NB4 (cell line): Measurements from ENCODE around the gene SLC19A1.

ENCODE experiments used
- DNase-seq: peaks from one replicate; pipeline ENCODE4 v3.0.0; 2010; ENCODE audit warnings: low read depth
- H3K4me3 ChIP-seq: one replicate; pipeline ENCODE4 v1.5.1; 2011; ENCODE audit warnings: mild to moderate bottlenecking, low read depth, low read length, moderate library complexity
- CTCF ChIP-seq: IDR thresholded peaks from one replicate; pipeline ENCODE4 v1.5.1; 2012; ENCODE audit warnings: low read depth, low read length
- MYC ChIP-seq: IDR thresholded peaks from 2 replicates; pipeline ENCODE4 v1.6.1; 2011; ENCODE audit warnings: low read depth, low read length
- POLR2A ChIP-seq: IDR thresholded peaks from 2 replicates; pipeline ENCODE4 v1.6.1; 2011; ENCODE audit warnings: mild to moderate bottlenecking; ENCODE audit not compliant: insufficient read length; ENCODE audit errors: extremely low read depth
- TF ChIP-seq, protein P1 (sequence below): IDR thresholded peaks from 2 replicates; pipeline ENCODE4 v1.6.1; 2011; ENCODE audit warnings: low read depth, low read length

The SLC19A1 gene

GRCh38 chr21:45458281-45459170 is 83.7 kb downstream of the SLC19A1 start:
- TF ChIP-seq CTCF (no peak), POLR2A (no peak), MYC (no peak)
- TF ChIP-seq, protein P1, sequence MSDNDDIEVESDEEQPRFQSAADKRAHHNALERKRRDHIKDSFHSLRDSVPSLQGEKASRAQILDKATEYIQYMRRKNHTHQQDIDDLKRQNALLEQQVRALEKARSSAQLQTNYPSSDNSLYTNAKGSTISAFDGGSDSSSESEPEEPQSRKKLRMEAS, result no peak
- DNase-seq, result no peak

DNA sequence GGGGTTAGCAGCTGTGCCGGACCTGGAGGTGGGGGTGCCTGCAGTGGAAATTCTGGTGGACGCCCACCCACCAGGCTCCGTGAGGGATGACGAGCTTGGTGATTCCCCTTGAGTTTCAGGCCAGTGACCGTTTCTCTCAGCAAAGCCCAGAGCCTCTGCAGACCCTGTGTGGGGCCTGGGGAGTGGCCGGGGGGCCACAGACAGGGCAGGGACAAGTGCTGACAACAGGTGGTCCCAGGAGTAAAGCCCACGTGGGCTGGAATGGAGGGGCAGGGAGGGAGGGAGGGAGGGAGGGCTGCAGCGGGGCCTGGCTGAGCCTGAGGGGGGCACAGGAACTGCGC is 84.4 kb downstream of the SLC19A1 start:
- no peak for DNase-seq
- no peak for TF ChIP-seq MYC
- TF ChIP-seq POLR2A, result no peak
- TF ChIP-seq CTCF, result no peak
- TF ChIP-seq, protein P1, result no peak
- H3K4me3 ChIP-seq, result no peak overlapping the region

More at GRCh38 chr21:45458281-45459170, 83.7 kb downstream of the SLC19A1 start:
- no peak overlapping the region for H3K4me3 ChIP-seq

- TF ChIP-seq, protein P1, result no peak
- TF ChIP-seq CTCF (no peak), POLR2A (no peak), MYC (no peak)
- no peak for DNase-seq
These were observed 84.9 kb downstream of the SLC19A1 start for GRCh38 chr21:45457161-45457831.

GRCh38 chr21:45456584-45457160 is 85.6 kb downstream of the SLC19A1 start:
- H3K4me3 ChIP-seq, result no peak overlapping the region
- TF ChIP-seq CTCF (no peak), MYC (no peak), POLR2A (no peak)
- TF ChIP-seq, protein P1, result no peak
- DNase-seq, result no peak

More at GRCh38 chr21:45457161-45457831, 84.9 kb downstream of the SLC19A1 start:
- no peak overlapping the region for H3K4me3 ChIP-seq

DNA sequence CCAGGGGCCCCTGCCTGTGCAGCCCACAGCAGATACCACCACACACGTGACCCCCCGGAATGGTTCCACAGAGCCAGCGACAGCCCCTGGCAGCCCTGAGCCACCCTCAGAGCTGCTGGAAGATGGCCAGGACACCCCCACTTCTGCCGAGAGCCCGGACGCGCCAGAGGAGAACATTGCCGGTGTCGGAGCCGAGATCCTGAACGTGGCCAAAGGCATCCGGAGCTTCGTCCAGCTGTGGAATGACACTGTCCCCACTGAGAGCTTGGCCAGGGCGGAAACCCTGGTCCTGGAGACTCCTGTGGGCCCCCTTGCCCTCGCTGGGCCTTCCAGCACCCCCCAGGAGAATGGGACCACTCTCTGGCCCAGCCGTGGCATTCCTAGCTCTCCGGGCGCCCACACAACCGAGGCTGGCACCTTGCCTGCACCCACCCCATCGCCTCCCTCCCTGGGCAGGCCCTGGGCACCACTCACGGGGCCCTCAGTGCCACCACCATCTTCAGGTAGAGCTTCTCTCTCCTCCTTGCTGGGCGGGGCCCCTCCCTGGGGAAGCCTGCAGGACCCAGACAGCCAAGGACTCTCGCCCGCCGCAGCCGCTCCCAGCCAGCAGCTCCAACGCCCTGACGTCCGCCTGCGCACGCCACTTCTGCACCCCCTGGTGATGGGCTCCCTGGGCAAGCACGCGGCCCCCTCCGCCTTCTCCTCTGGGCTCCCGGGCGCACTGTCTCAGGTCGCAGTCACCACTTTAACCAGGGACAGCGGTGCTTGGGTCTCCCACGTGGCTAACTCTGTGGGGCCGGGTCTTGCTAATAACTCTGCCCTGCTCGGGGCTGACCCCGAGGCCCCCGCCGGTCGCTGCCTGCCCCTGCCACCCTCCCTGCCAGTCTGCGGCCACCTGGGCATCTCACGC is 86.3 kb downstream of the SLC19A1 start:
- TF ChIP-seq CTCF (no peak), MYC (no peak), POLR2A (no peak)
- TF ChIP-seq, protein P1, result no peak
- DNase-seq, result no peak
- no peak overlapping the region for H3K4me3 ChIP-seq
